ENCODE results near the gene SYTL3. TPM values are rescaled to one million over a fixed set of nuclear protein-coding genes. Genes with fewer than 3 reads are reported as not detected.

The SYTL3 gene
- total RNA-seq, 1 donor from 2014 or later = 0.48 TPM

DNA sequence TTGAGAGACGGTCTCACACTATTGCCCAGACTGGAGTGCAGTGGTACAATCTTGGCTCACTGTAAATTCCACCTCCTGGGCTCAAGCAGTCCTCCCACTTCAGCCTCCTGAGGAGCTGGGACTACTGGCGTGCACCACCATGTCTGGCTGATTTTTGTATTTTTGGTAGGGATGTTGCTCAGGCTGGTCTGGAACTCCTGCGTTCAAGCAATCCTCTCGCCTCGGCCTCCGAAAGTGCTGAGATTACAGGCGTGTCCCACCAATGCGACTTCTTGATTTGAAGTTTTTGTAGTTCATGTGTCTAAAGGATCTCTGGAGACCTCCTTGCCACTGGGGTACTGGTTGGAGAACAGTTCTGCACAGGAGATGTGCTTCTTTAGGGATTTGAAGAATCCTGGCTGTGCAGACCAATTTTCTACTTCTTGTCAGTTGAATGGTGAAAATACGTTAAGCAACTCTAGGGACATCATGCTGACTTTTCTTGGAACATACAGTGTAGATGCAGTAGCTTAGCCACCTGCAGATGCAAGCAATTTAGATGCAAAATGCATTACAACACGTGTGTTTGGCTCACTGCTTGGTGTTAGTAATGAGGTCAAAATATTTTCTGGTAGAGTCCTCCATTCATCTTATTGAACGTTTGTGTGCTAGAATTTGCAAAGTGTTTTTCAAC, 28.2 kb downstream of the SYTL3 start:
- H3K4me3 Mint-ChIP-seq (ENCODE audit: unreplicated experiment) = no peak overlapping the region
- TF ChIP-seq, protein P1, sequence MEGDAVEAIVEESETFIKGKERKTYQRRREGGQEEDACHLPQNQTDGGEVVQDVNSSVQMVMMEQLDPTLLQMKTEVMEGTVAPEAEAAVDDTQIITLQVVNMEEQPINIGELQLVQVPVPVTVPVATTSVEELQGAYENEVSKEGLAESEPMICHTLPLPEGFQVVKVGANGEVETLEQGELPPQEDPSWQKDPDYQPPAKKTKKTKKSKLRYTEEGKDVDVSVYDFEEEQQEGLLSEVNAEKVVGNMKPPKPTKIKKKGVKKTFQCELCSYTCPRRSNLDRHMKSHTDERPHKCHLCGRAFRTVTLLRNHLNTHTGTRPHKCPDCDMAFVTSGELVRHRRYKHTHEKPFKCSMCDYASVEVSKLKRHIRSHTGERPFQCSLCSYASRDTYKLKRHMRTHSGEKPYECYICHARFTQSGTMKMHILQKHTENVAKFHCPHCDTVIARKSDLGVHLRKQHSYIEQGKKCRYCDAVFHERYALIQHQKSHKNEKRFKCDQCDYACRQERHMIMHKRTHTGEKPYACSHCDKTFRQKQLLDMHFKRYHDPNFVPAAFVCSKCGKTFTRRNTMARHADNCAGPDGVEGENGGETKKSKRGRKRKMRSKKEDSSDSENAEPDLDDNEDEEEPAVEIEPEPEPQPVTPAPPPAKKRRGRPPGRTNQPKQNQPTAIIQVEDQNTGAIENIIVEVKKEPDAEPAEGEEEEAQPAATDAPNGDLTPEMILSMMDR (IDR thresholded peaks at IDR 0.05) = no peak
- DNase-seq (ENCODE audit: extremely low spot score, unreplicated experiment) = no peak
- H3K4me1 Mint-ChIP-seq (ENCODE audit: unreplicated experiment) = no peaks in the 10 kb centered on the region
- no peaks in the 10 kb centered on the region for H3K9me3 Mint-ChIP-seq (ENCODE audit: unreplicated experiment)
- H3K36me3 Mint-ChIP-seq (ENCODE audit: unreplicated experiment) = no peaks in the 10 kb centered on the region
- H3K27me3 Mint-ChIP-seq (ENCODE audit: unreplicated experiment) = no peaks in the 10 kb centered on the region
- no peak overlapping the region for H3K27ac Mint-ChIP-seq (ENCODE audit: unreplicated experiment)

DNA sequence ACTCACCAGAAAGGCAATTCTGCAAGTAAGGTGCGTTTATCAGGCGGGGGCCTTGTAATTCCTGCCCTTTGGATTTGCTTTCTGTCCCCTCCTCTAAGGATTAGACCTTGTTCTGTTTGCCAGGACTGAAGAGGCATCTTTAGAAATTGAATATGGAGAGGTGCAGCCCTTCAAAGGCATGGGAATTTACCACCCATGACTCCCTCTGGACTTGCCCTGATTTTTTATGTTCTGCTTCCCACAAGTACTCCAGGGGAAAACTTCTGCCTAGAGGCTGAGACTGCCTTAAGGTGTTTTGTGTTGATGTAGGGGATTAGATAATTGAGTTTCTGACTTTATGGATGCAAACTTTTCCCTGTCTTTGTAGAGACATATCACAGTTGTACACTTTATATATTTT, 30.2 kb downstream of the SYTL3 start:
- Mint-ChIP-seq H3K27ac (ENCODE audit: unreplicated experiment) (no peak overlapping the region), H3K27me3 (ENCODE audit: unreplicated experiment) (no peaks in the 10 kb centered on the region), H3K36me3 (ENCODE audit: unreplicated experiment) (no peaks in the 10 kb centered on the region), H3K4me1 (ENCODE audit: unreplicated experiment) (no peaks in the 10 kb centered on the region), H3K4me3 (ENCODE audit: unreplicated experiment) (no peak overlapping the region), H3K9me3 (ENCODE audit: unreplicated experiment) (no peaks in the 10 kb centered on the region)
- no peak for DNase-seq (ENCODE audit: extremely low spot score, unreplicated experiment)
- TF ChIP-seq, protein P1 (IDR thresholded peaks at IDR 0.05) = no peak

DNA sequence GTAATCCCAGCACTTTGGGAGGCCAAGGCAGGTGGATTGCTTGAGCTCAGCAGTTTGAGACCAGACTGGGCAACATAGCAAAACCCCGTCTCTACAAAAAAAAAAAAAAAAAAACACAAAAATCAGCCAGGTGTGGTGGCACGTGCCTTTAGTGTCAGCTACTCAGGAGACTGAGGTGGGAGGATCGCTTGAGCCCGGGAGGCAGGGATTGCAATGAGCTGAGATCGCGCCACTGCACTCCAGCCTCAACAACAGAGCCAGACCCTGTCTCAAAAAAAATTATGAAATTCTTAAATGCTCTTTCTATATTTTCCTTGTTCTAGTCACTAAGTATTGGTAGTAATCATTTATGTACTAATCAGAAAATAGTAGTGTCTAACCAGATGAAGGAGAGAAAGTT, 30.6 kb downstream of the SYTL3 start:
- H3K36me3 Mint-ChIP-seq (ENCODE audit: unreplicated experiment) = no peaks in the 10 kb centered on the region
- TF ChIP-seq, protein P1 (IDR thresholded peaks at IDR 0.05) = no peak
- no peak overlapping the region for H3K4me3 Mint-ChIP-seq (ENCODE audit: unreplicated experiment)
- H3K4me1 Mint-ChIP-seq (ENCODE audit: unreplicated experiment) = no peaks in the 10 kb centered on the region
- H3K27me3 Mint-ChIP-seq (ENCODE audit: unreplicated experiment) = no peaks in the 10 kb centered on the region
- no peak overlapping the region for H3K27ac Mint-ChIP-seq (ENCODE audit: unreplicated experiment)
- H3K9me3 Mint-ChIP-seq (ENCODE audit: unreplicated experiment) = no peaks in the 10 kb centered on the region
- DNase-seq (ENCODE audit: extremely low spot score, unreplicated experiment) = no peak

DNA sequence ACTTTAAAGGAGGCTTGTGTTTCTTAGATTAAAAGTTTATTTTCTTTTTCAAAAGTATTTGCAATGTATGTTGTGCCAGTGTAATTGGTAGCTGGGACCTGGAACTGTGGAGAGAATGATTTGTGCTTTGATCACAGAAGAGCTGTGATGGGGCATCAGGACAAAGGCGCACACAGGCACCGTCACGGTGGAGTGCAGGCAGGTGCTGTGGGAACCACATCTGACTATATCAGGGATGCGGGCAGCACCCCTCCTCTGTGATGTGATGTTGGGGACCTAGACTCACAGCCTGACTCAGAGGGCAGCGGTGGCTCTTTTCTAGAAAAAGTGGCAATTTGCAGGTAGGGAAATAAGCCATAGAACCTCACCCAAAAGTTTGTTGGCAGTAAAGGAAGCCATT, 34.5 kb downstream of the SYTL3 start:
- no peak for DNase-seq (ENCODE audit: extremely low spot score, unreplicated experiment)
- peaks cover 11% of the 10 kb centered on the region for H3K27me3 Mint-ChIP-seq (ENCODE audit: unreplicated experiment)
- no peaks in the 10 kb centered on the region for H3K4me1 Mint-ChIP-seq (ENCODE audit: unreplicated experiment)
- H3K27ac Mint-ChIP-seq (ENCODE audit: unreplicated experiment) = no peak overlapping the region
- TF ChIP-seq, protein P1 (IDR thresholded peaks at IDR 0.05) = no peak
- H3K4me3 Mint-ChIP-seq (ENCODE audit: unreplicated experiment) = no peak overlapping the region
- no peaks in the 10 kb centered on the region for H3K36me3 Mint-ChIP-seq (ENCODE audit: unreplicated experiment)
- no peaks in the 10 kb centered on the region for H3K9me3 Mint-ChIP-seq (ENCODE audit: unreplicated experiment)

DNA sequence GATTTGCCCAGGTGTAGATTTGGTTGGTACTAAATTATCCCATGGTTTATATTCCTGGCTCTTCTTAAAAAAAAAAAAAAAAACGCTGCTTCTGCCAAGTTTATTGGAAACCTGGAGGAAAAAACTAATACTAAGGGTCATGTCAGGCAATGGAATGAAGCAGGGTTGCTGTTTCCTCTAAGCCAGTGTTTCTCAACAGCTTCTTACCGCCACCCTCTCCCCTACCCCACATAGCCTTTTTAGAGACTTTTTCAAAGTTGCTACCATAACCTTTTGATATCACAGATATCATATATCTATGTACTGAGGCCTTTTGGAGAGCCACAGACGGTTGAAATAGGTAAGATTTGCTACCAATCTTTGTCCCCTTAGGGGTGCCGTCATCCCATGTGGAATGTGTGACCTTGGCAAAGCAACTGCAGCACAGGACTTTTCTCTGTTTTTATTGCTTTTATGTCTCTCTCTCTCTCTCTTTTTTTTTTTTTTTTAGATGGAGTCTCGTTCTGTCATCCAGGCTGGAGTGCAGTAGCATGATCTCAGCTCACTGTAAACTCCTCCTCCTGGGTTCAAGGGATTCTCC, 35.0 kb downstream of the SYTL3 start:
- Mint-ChIP-seq H3K36me3 (ENCODE audit: unreplicated experiment) (no peaks in the 10 kb centered on the region), H3K9me3 (ENCODE audit: unreplicated experiment) (no peaks in the 10 kb centered on the region), H3K4me1 (ENCODE audit: unreplicated experiment) (no peaks in the 10 kb centered on the region), H3K27ac (ENCODE audit: unreplicated experiment) (no peak overlapping the region), H3K27me3 (ENCODE audit: unreplicated experiment) (peaks cover 11% of the 10 kb centered on the region), H3K4me3 (ENCODE audit: unreplicated experiment) (no peak overlapping the region)
- TF ChIP-seq, protein P1 (IDR thresholded peaks at IDR 0.05) = no peak
- no peak for DNase-seq (ENCODE audit: extremely low spot score, unreplicated experiment)

All from osteocyte (in vitro differentiated cells).